GM21786 (cell line): ENCODE data around the gene SLC37A4.
"Not testable (repeated sequence)": the region's sequence is repeated elsewhere in the genome, so short reads cannot be mapped to it uniquely, and the experiment has no call there.

ENCODE experiments used
- ATAC-seq: cut with Tn5 transposase; IDR thresholded peaks from one replicate; pipeline ENCODE4 v1.9.1; 2021; ENCODE audit not compliant: unreplicated experiment

Gene SLC37A4

DNA sequence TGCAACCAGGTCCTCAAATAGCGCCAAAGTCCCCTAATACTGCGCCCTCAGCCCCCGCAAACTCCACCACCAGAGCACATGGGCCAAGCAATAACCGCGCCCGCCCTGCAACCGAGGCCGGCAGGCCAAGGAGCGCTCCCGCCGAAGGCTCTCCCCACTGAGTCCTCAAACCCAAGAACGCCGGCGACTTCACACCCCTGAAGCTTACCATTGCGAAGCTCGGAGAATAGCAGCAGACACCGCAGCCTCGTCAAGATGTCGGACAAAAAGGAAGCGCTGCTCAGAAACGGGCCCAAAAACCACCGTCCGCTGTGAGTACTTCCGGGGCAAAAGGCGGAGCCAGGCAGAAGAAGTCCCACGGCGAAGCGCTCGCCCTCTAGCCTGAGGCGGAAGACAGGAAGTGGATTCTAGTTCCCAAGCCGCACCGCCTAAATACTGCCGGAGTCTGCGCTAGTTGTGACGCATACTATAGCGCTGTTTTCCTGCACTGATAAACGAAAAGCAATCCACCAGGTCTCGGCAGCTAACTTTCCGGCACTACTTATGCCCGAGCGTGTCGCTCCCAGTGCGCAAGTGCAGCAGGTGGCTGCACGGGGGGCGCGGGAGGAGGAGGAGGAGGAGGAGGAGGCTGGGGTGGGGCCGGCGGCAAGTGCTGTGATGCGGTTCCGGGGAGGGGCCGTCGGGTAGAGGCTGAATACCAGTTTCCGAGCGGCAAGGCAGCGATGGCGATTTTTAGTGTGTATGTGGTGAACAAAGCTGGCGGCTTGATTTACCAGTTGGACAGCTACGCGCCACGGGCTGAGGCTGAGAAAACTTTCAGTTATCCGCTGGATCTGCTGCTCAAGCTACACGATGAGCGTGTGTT, 12.4 kb downstream of the SLC37A4 start, which contains the start of the genes RPS25 and TRAPPC4:
Gene RPS25 (minus strand): TSS at position 270 of the 865 bp plus-strand sequence. CDS start 59 bp downstream, at position 211.
Gene TRAPPC4 (plus strand): TSS at position 693 of the 865 bp plus-strand sequence. CDS start 30 bp downstream, at position 723.
- peak; percentile 90 for ATAC-seq

- not testable (repeated sequence) for ATAC-seq
Measured at GRCh38 chr11:119017377-119017776, 13.3 kb downstream of the SLC37A4 start.

DNA sequence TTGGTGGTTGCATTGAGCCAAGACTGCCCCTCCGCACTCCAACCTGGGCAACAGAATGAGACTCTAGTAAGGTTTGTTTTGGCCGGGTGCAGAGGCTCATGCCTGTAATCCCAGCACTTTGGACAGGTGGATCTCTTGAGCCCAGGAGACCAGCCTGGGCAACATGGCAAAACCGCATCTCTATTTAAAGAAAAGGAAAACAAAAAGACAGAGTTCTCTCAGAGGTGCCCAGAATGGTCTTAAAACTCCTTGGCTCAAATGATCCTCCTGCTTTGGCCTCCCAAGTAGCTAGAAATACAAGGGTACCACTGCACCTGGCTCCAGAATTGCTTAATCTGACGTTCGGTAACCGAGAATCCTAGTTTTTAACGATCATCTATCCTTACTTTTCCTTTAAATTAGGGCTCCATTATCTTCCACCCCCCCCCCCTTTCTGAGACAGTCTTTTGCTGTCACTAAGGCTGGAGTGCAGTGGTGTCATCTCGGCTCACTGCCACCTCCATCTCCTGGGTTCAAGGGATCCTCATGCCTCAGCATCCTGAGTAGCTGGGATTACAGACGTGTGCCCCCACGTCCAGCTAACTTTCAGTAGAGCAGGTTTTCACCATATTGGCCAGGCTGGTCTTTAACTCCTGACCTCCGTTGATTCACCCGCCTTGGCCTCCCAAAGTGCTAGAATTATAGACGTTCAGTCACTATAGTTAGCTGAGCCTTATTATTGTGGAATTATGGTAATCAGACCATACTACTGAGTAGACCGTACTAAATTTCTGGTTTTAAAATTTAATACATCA, 14.3 kb downstream of the SLC37A4 start:
- no peak for ATAC-seq

- ATAC-seq, result no peak
Measured at GRCh38 chr11:119015054-119015611, 15.5 kb downstream of the SLC37A4 start.

- ATAC-seq, result no peak
Measured at GRCh38 chr11:119014209-119014924, 16.3 kb downstream of the SLC37A4 start.

GRCh38 chr11:119012629-119013170, 18.0 kb downstream of the SLC37A4 start:
- ATAC-seq, result no peak

GRCh38 chr11:119011476-119012053, 19.1 kb downstream of the SLC37A4 start:
- no peak for ATAC-seq

- no peak for ATAC-seq
Measured at GRCh38 chr11:119006656-119007055, 24.0 kb downstream of the SLC37A4 start.

- ATAC-seq, result no peak
Measured at GRCh38 chr11:119000906-119001305, 29.8 kb downstream of the SLC37A4 start.

- ATAC-seq, result no peak
Measured at GRCh38 chr11:118998822-118999221, 31.9 kb downstream of the SLC37A4 start.

DNA sequence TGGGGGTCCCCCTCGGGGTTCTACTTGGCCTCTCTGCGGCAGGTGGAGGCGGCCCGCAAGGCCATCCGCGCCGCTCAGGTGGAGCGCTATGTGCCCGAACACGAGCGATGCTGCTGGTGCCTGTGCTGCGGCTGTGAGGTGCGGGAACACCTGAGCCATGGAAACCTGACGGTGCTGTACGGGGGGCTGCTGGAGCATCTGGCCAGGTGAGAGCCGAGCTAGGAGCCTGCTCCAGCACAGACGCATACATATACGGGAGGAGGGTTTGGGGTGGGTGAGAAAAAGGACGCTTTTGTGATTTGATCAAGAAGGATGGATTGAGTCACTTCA, 32.3 kb downstream of the SLC37A4 start:
- no peak for ATAC-seq

- ATAC-seq, result peak; percentile 91
Measured at GRCh38 chr11:118997627-118998387, 32.9 kb downstream of the SLC37A4 start, which contains the start of gene CENATAC. Gene CENATAC (plus strand): TSS chr11:118998138. CDS start chr11:118998198, 60 bp downstream.

DNA sequence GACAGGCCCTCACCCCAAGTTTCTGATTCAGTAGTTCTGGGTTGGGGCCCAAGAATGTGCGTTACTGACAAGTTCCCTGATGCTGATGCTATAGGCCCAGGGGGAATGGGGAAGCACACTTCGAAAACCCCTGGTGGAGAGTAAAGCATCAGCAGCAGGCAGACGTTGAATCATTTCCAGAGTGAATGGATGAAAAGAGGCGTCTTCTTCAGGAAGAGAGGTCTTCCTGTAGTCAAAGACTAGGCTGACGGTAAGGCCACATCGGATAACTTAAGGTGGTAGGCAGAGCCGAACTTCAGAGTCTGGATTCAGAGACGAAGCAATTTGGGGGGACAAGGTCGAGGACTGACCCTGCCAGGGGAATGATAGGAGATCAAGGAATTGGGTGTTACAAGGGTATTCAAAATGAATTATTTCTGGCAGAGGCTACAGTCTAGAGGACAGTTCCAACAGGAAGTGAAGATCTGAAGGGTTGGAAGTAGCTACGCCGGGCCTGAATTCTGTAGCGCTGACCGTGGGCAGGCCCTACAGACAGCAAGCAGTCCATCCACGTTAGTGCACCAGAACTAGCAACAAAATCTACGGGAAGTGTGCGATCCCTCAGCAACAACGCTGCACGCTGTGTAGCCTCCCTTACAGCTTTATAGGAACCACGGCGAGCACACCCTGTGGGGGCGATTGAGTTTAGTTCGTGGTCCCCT, 33.6 kb downstream of the SLC37A4 start:
- ATAC-seq, result peak; percentile 18

DNA sequence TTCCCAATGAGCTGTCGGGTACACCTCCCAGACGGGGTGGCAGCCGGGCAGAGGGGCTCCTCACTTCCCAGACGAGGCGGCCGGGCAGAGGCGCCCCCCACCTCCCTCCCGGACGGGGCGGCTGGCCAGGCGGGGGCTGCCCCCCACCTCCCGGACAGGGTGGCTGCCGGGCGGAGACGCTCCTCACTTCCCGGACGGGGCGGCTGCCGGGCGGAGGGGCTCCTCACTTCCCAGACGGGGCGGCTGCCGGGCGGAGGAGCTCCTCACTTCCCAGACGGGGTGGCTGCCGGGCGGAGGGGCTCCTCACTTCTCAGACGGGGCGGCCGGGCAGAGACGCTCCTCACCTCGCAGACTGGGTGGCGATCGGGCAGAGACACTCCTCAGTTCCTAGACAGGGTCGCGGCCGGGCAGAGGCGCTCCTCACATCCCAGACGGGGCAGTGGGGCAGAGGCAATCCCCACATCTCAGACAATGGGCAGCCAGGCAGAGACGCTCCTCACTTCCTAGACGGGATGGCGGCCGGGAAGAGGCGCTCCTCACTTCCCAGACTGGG, 39.1 kb downstream of the SLC37A4 start:
- ATAC-seq, result not testable (repeated sequence)

DNA sequence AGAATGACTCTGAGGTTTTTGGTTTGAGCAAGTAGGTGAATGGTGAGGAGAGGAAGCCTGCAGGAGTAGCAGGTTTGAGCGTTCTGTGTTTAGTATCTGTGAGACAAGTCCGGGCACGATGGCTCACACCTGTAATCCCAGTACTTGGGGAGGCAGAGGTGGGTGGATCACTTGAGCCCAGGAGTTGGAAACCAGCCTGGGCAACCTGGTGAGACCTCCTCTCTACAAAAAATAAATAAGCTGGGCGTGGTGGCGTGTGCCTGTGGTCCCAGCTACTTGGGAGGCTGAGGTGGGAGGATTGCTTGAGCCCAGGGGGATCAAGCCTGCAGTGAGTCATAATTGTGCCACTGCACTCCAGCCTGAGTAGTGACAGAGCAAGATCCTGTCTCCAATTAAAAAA, 42.4 kb downstream of the SLC37A4 start:
- no peak for ATAC-seq

GRCh38 chr11:118984825-118985224, 45.9 kb downstream of the SLC37A4 start:
- ATAC-seq, result no peak

DNA sequence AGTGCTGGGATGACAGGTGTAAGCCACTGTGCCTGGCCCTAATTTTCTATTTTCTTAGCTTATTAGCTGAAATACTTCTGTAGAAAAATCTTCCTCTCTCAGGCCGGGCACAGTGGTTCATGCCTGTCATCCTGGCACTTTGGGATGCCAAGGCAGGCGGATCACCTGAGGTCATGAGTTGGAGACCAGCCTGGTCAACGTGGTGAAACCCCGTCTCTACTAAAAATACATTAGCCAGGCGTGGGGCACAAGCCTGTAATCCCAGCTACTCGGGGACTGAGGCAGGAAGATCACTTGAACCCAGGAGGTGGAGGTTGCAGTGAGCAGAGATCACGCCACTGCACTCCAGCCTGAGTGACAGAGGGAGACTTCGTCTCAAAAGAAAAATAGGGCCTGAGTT, 46.3 kb downstream of the SLC37A4 start:
- ATAC-seq, result not testable (repeated sequence)

GRCh38 chr11:118980191-118980881, 50.3 kb downstream of the SLC37A4 start:
- ATAC-seq, result no peak
